Activated T-cell treated with anti-CD3 and anti-CD28 coated beads, Interleukin-2, amount 50 U/mL, for 24 hours (primary cell): Measurements from ENCODE around the gene IL1B.
A peak's percentile ranks its signal among the peaks of the same experiment; 100 is the strongest.

ENCODE experiments used
- DNase-seq: peaks from one replicate; pipeline ENCODE4 v3.0.0-alpha.2; 2020
- H3K27ac Mint-ChIP-seq: 2 replicates; pipeline ENCODE4 v1.8.0; 2020; ENCODE audit warnings: mild to moderate bottlenecking, mixed read lengths
- H3K27me3 Mint-ChIP-seq: 2 replicates; pipeline ENCODE4 v1.8.0; 2020; ENCODE audit warnings: mixed read lengths
- H3K36me3 Mint-ChIP-seq: 2 replicates; pipeline ENCODE4 v1.8.0; 2020; ENCODE audit warnings: low read depth, mixed read lengths
- H3K4me1 Mint-ChIP-seq: 2 replicates; pipeline ENCODE4 v1.8.0; 2020; ENCODE audit warnings: low read depth, mixed read lengths
- H3K4me3 Mint-ChIP-seq: 2 replicates; pipeline ENCODE4 v1.8.0; 2020; ENCODE audit warnings: mild to moderate bottlenecking, moderate library complexity, mixed read lengths
- H3K9me3 Mint-ChIP-seq: 2 replicates; pipeline ENCODE4 v1.8.0; 2020; ENCODE audit warnings: mixed read lengths

Gene IL1B

GRCh38 chr2:112836695-112837117 lies at the start of gene IL1B:
Gene IL1B (minus strand): TSS chr2:112836779. CDS start chr2:112836229, 550 bp downstream.
- Mint-ChIP-seq H3K9me3 (no peaks in the 10 kb centered on the region), H3K36me3 (no peaks in the 10 kb centered on the region), H3K27ac (no peak within 1 kb of the TSS), H3K4me1 (peaks cover 2% of the 10 kb centered on the region), H3K4me3 (no peak within 1 kb of the TSS), H3K27me3 (peaks cover 30% of the 10 kb centered on the region)
- no peak for DNase-seq

GRCh38 chr2:112886291-112886690 lies 49.7 kb upstream of the IL1B start:
- Mint-ChIP-seq H3K27ac (no peak overlapping the region), H3K9me3 (no peaks in the 10 kb centered on the region), H3K27me3 (no peaks in the 10 kb centered on the region), H3K4me1 (peaks cover 12% of the 10 kb centered on the region), H3K36me3 (no peaks in the 10 kb centered on the region), H3K4me3 (no peak overlapping the region)
- no peak for DNase-seq

- Mint-ChIP-seq H3K36me3 (no peaks in the 10 kb centered on the region), H3K4me1 (peaks cover 20% of the 10 kb centered on the region), H3K27ac (no peak overlapping the region), H3K9me3 (no peaks in the 10 kb centered on the region), H3K4me3 (no peak overlapping the region), H3K27me3 (no peaks in the 10 kb centered on the region)
- no peak for DNase-seq
Measured at GRCh38 chr2:112885506-112885902, 48.9 kb upstream of the IL1B start.

GRCh38 chr2:112884869-112885505 lies 48.4 kb upstream of the IL1B start:
- H3K27me3 Mint-ChIP-seq = no peaks in the 10 kb centered on the region
- no peaks in the 10 kb centered on the region for H3K36me3 Mint-ChIP-seq
- peaks cover 25% of the 10 kb centered on the region for H3K4me1 Mint-ChIP-seq
- DNase-seq = peak; percentile 83
- H3K27ac Mint-ChIP-seq = no peak overlapping the region
- H3K9me3 Mint-ChIP-seq = no peaks in the 10 kb centered on the region
- no peak overlapping the region for H3K4me3 Mint-ChIP-seq

GRCh38 chr2:112883669-112884068 lies 47.1 kb upstream of the IL1B start:
- Mint-ChIP-seq H3K27me3 (no peaks in the 10 kb centered on the region), H3K36me3 (no peaks in the 10 kb centered on the region), H3K27ac (no peak overlapping the region), H3K9me3 (no peaks in the 10 kb centered on the region), H3K4me3 (no peak overlapping the region), H3K4me1 (peaks cover 31% of the 10 kb centered on the region)
- DNase-seq = no peak

GRCh38 chr2:112881217-112881985 lies 44.8 kb upstream of the IL1B start:
- H3K27me3 Mint-ChIP-seq = no peaks in the 10 kb centered on the region
- no peak for DNase-seq
- peaks cover 31% of the 10 kb centered on the region for H3K4me1 Mint-ChIP-seq
- no peak overlapping the region for H3K27ac Mint-ChIP-seq
- no peaks in the 10 kb centered on the region for H3K36me3 Mint-ChIP-seq
- no peaks in the 10 kb centered on the region for H3K9me3 Mint-ChIP-seq
- no peak overlapping the region for H3K4me3 Mint-ChIP-seq

- H3K36me3 Mint-ChIP-seq = no peaks in the 10 kb centered on the region
- peaks cover 31% of the 10 kb centered on the region for H3K4me1 Mint-ChIP-seq
- H3K27me3 Mint-ChIP-seq = no peaks in the 10 kb centered on the region
- peak overlapping the region; percentile 51 for H3K27ac Mint-ChIP-seq
- no peaks in the 10 kb centered on the region for H3K9me3 Mint-ChIP-seq
- DNase-seq = no peak
- no peak overlapping the region for H3K4me3 Mint-ChIP-seq
Measured at GRCh38 chr2:112880696-112881095, 44.1 kb upstream of the IL1B start.

GRCh38 chr2:112880091-112880531 lies 43.5 kb upstream of the IL1B start:
- H3K36me3 Mint-ChIP-seq = no peaks in the 10 kb centered on the region
- H3K27ac Mint-ChIP-seq = peak overlapping the region; percentile 51
- no peaks in the 10 kb centered on the region for H3K27me3 Mint-ChIP-seq
- H3K4me1 Mint-ChIP-seq = peaks cover 29% of the 10 kb centered on the region
- H3K4me3 Mint-ChIP-seq = no peak overlapping the region
- H3K9me3 Mint-ChIP-seq = no peaks in the 10 kb centered on the region
- DNase-seq = no peak

- H3K4me1 Mint-ChIP-seq = peaks cover 23% of the 10 kb centered on the region
- no peaks in the 10 kb centered on the region for H3K27me3 Mint-ChIP-seq
- no peaks in the 10 kb centered on the region for H3K9me3 Mint-ChIP-seq
- H3K27ac Mint-ChIP-seq = peak overlapping the region; percentile 51
- no peak for DNase-seq
- no peak overlapping the region for H3K4me3 Mint-ChIP-seq
- no peaks in the 10 kb centered on the region for H3K36me3 Mint-ChIP-seq
Measured at GRCh38 chr2:112879491-112880041, 43.0 kb upstream of the IL1B start.

- no peak overlapping the region for H3K4me3 Mint-ChIP-seq
- no peaks in the 10 kb centered on the region for H3K36me3 Mint-ChIP-seq
- no peak for DNase-seq
- H3K9me3 Mint-ChIP-seq = no peaks in the 10 kb centered on the region
- H3K27me3 Mint-ChIP-seq = no peaks in the 10 kb centered on the region
- peaks cover 23% of the 10 kb centered on the region for H3K4me1 Mint-ChIP-seq
- no peak overlapping the region for H3K27ac Mint-ChIP-seq
Measured at GRCh38 chr2:112877423-112877822, 40.8 kb upstream of the IL1B start.

GRCh38 chr2:112876971-112877361 lies 40.4 kb upstream of the IL1B start:
- H3K27ac Mint-ChIP-seq = no peak overlapping the region

GRCh38 chr2:112876257-112876970 lies 39.8 kb upstream of the IL1B start:
- Mint-ChIP-seq H3K27ac (no peak overlapping the region), H3K9me3 (no peaks in the 10 kb centered on the region), H3K27me3 (peaks cover 2% of the 10 kb centered on the region), H3K4me1 (peaks cover 21% of the 10 kb centered on the region), H3K4me3 (no peak overlapping the region), H3K36me3 (no peaks in the 10 kb centered on the region)
- no peak for DNase-seq

More at GRCh38 chr2:112876971-112877361, 40.4 kb upstream of the IL1B start:
- Mint-ChIP-seq H3K4me3 (no peak overlapping the region), H3K27me3 (no peaks in the 10 kb centered on the region), H3K4me1 (peaks cover 23% of the 10 kb centered on the region), H3K9me3 (no peaks in the 10 kb centered on the region), H3K36me3 (no peaks in the 10 kb centered on the region)
- no peak for DNase-seq

GRCh38 chr2:112870841-112871835 lies 34.6 kb upstream of the IL1B start:
- no peak overlapping the region for H3K27ac Mint-ChIP-seq
- no peaks in the 10 kb centered on the region for H3K4me1 Mint-ChIP-seq
- H3K9me3 Mint-ChIP-seq = no peaks in the 10 kb centered on the region
- H3K36me3 Mint-ChIP-seq = no peaks in the 10 kb centered on the region
- H3K4me3 Mint-ChIP-seq = no peak overlapping the region
- H3K27me3 Mint-ChIP-seq = peaks cover 27% of the 10 kb centered on the region
- no peak for DNase-seq
